Astrocyte of the spinal cord (primary cell): ENCODE data around the gene ORC4.

Experiments
- DNase-seq: peaks from one replicate; pipeline ENCODE4 v3.0.0; 2011; ENCODE audit warnings: low read depth, low spot score
- H3K4me3 ChIP-seq: 2 replicates; pipeline ENCODE4 v1.5.1; 2011; ENCODE audit warnings: low read depth, mild to moderate bottlenecking, low read length, moderate library complexity
- in situ Hi-C: cut with HindIII; loops from 2 replicates; pipeline ENCODE4 v1.10.0; 2017; ENCODE audit warnings: low sequenced_read_pairs
- TF ChIP-seq, protein P1 (sequence below): IDR thresholded peaks from 2 replicates; pipeline ENCODE4 v1.5.1; 2012; ENCODE audit warnings: low read depth, mild to moderate bottlenecking, low read length, inconsistent platforms

ORC4 gene

DNA sequence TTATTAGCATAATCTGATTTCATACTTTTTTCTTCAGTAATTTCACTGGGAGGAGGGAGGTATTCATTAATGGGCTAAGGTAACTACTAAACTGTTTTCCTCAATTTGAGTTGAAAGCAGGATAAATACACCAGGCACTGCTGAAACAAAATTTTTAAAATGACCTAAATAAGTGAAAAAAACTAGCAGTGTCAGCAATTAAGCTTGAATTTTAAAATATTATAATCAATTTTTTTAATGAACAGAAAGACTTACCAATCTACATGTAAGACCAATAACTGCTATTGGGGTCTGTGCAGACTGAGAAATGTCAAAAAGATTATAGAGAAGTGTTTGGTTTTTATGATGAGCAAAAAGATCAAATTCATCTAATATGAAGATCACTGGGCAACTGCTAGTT lies 68.4 kb downstream of the ORC4 start:
- TF ChIP-seq, protein P1, sequence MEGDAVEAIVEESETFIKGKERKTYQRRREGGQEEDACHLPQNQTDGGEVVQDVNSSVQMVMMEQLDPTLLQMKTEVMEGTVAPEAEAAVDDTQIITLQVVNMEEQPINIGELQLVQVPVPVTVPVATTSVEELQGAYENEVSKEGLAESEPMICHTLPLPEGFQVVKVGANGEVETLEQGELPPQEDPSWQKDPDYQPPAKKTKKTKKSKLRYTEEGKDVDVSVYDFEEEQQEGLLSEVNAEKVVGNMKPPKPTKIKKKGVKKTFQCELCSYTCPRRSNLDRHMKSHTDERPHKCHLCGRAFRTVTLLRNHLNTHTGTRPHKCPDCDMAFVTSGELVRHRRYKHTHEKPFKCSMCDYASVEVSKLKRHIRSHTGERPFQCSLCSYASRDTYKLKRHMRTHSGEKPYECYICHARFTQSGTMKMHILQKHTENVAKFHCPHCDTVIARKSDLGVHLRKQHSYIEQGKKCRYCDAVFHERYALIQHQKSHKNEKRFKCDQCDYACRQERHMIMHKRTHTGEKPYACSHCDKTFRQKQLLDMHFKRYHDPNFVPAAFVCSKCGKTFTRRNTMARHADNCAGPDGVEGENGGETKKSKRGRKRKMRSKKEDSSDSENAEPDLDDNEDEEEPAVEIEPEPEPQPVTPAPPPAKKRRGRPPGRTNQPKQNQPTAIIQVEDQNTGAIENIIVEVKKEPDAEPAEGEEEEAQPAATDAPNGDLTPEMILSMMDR: no peak
- DNase-seq: no peak
- no peak overlapping the region for H3K4me3 ChIP-seq
- in situ Hi-C loops: no loop called here

DNA sequence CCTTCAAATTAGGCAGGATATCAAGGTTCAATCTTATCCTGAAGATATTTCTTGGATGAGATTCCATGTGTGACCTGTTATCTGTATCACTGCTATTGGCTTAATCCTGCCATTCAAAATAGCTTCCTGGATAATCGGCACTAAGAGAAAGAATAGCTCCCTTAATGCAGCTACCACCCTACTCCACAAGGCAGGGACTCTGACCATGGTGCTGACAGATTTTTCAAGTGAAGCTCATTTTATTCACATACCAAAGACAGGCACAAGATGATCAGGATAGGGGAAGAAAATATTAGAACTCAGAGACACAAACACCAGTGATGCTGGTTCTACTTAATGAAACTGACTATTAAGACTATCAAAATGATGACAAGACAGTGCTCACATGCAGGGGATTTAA lies 74.9 kb downstream of the ORC4 start:
- in situ Hi-C loops: no loop called here
- no peak overlapping the region for H3K4me3 ChIP-seq
- TF ChIP-seq, protein P1: no peak
- peak; percentile 35 for DNase-seq

GRCh38 chr2:147939313-147939712 lies 81.2 kb downstream of the ORC4 start:
- no peak for DNase-seq
- TF ChIP-seq, protein P1: no peak
- in situ Hi-C loops: no loop called here
- no peak overlapping the region for H3K4me3 ChIP-seq

- H3K4me3 ChIP-seq: no peak overlapping the region
- TF ChIP-seq, protein P1: peak; percentile 82
- in situ Hi-C loops: no loop called here
- DNase-seq: peak; percentile 43
Measured at GRCh38 chr2:147937744-147938349, 82.7 kb downstream of the ORC4 start.

DNA sequence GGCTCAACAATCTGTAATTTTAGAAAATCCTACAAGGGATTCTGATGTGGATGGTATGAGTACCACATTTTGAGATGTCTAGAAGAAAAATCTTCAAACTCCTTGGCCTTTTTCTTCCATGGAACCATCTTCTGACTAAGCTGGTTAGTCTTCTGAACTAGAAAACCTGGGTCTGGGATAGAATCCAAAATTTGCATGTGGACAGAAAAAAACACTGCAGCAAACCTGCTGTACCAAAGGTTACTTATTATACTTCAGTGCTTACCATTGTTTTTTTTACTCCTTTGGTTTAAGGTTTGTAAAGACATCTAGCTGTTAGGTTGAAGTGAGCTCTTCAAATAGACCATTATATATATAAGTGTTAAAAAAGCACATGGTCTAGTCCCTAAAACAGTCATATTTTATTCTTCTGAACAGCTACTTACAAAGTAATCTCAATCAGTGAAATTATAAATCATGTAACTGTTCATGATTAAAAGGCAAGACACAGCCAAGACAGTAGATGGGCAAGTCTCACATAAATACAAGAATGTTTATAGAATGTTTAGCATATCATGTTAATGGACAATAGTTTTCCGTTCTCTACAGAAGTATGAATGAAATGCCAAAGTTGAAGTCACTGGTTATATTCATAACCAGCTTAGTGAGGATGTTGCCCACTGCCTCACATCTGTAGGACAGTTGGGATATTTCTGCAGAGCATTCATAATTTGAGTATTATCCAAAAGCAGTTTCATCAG lies 85.5 kb downstream of the ORC4 start:
- peak; percentile 29 for DNase-seq
- in situ Hi-C loops: no loop called here
- TF ChIP-seq, protein P1: no peak
- no peak overlapping the region for H3K4me3 ChIP-seq

GRCh38 chr2:147933931-147934330 lies 86.6 kb downstream of the ORC4 start:
- H3K4me3 ChIP-seq: no peak overlapping the region
- in situ Hi-C loops: no loop called here
- TF ChIP-seq, protein P1: no peak
- no peak for DNase-seq
